WTC11 (cell line): ENCODE measurements around the gene NDUFS7. TPM values are rescaled to one million over a fixed set of nuclear protein-coding genes. Genes with fewer than 3 reads are reported as not detected.

Experiments used
- ATF1 ChIP-seq: sonication (generic); formaldehyde crosslinking; IDR thresholded peaks from 2 replicates; pipeline ENCODE4 v1.8.1; 2023; ENCODE audit warnings: mild to moderate bottlenecking, moderate library complexity, missing genetic modification reagents
- ATF3 ChIP-seq: sonication (generic); formaldehyde crosslinking; conservative IDR thresholded peaks from 2 replicates; pipeline ENCODE4 v1.8.1; 2022; ENCODE audit warnings: mild to moderate bottlenecking, missing genetic modification reagents
- E2F5 ChIP-seq: sonication (generic); formaldehyde crosslinking; IDR thresholded peaks from 2 replicates; pipeline ENCODE4 v1.8.1; 2022; ENCODE audit warnings: mild to moderate bottlenecking, moderate library complexity, missing genetic modification reagents
- GRHL2 ChIP-seq: fragments of 250-450 bp; sonication (Bioruptor Pico); IDR thresholded peaks from 2 replicates; pipeline ENCODE4 v1.8.0; 2022; ENCODE audit warnings: mild to moderate bottlenecking, moderate library complexity; ENCODE audit not compliant: insufficient replicate concordance, severe bottlenecking
- JAZF1 ChIP-seq: fragments of 250-450 bp; sonication (Bioruptor Pico); IDR thresholded peaks from 2 replicates; pipeline ENCODE4 v1.9.0; 2021; ENCODE audit warnings: moderate library complexity, mild to moderate bottlenecking, inconsistent platforms
- JUN ChIP-seq: sonication (generic); formaldehyde crosslinking; IDR thresholded peaks from 2 replicates; pipeline ENCODE4 v1.8.0; 2023; ENCODE audit warnings: mild to moderate bottlenecking, missing genetic modification reagents
- KAT7 ChIP-seq: sonication (generic); formaldehyde crosslinking; IDR thresholded peaks from 2 replicates; pipeline ENCODE4 v1.8.1; 2023; ENCODE audit warnings: missing genetic modification reagents, mild to moderate bottlenecking, borderline replicate concordance
- MAX ChIP-seq: sonication (generic); formaldehyde crosslinking; IDR thresholded peaks from 2 replicates; pipeline ENCODE4 v1.8.0; 2022; ENCODE audit warnings: mild to moderate bottlenecking, missing genetic modification reagents
- MXD4 ChIP-seq: fragments of 250-450 bp; sonication (Bioruptor Pico); IDR thresholded peaks from 2 replicates; pipeline ENCODE4 v1.8.0; 2021; ENCODE audit warnings: mild to moderate bottlenecking, moderate library complexity, borderline replicate concordance
- NFATC4 ChIP-seq: fragments of 250-450 bp; sonication (Bioruptor Pico); IDR thresholded peaks from 2 replicates; pipeline ENCODE4 v1.9.0; 2021; ENCODE audit warnings: mild to moderate bottlenecking
- NR2C2 ChIP-seq: sonication (generic); formaldehyde crosslinking; IDR thresholded peaks from 2 replicates; pipeline ENCODE4 v1.8.0; 2022; ENCODE audit warnings: mild to moderate bottlenecking, missing genetic modification reagents
- SOX15 ChIP-seq: fragments of 250-450 bp; sonication (Bioruptor Pico); IDR thresholded peaks from 2 replicates; pipeline ENCODE4 v1.9.0; 2021; ENCODE audit warnings: mild to moderate bottlenecking
- SP1 ChIP-seq: sonication (generic); formaldehyde crosslinking; conservative IDR thresholded peaks from 2 replicates; pipeline ENCODE4 v1.8.1; 2022; ENCODE audit warnings: missing genetic modification reagents
- TCF7 ChIP-seq: sonication (generic); formaldehyde crosslinking; IDR thresholded peaks from 2 replicates; pipeline ENCODE4 v1.8.0; 2022; ENCODE audit warnings: mild to moderate bottlenecking, low read depth, missing genetic modification reagents, moderate library complexity
- TP53 ChIP-seq: sonication (generic); formaldehyde crosslinking; IDR thresholded peaks from 2 replicates; pipeline ENCODE4 v1.8.1; 2023; ENCODE audit warnings: mild to moderate bottlenecking, missing genetic modification reagents
- ZBTB21 ChIP-seq: sonication (generic); formaldehyde crosslinking; IDR thresholded peaks from 2 replicates; pipeline ENCODE4 v1.8.1; 2023; ENCODE audit warnings: mild to moderate bottlenecking, missing genetic modification reagents, borderline replicate concordance
- ZNF396 ChIP-seq: fragments of 250-450 bp; sonication (Bioruptor Pico); IDR thresholded peaks from 2 replicates; pipeline ENCODE4 v1.8.0; 2021; ENCODE audit warnings: mild to moderate bottlenecking, moderate library complexity, borderline replicate concordance
- ZNF423 ChIP-seq: fragments of 250-450 bp; sonication (Bioruptor Pico); IDR thresholded peaks from 2 replicates; pipeline ENCODE4 v2.1.2; 2022; ENCODE audit warnings: mild to moderate bottlenecking, moderate library complexity
- ZNF512 ChIP-seq: sonication (generic); formaldehyde crosslinking; IDR thresholded peaks from 2 replicates; pipeline ENCODE4 v1.8.1; 2022; ENCODE audit warnings: missing genetic modification reagents, borderline replicate concordance
- ZNF671 ChIP-seq: fragments of 250-450 bp; sonication (Bioruptor Pico); IDR thresholded peaks from 2 replicates; pipeline ENCODE4 v1.8.0; 2021; ENCODE audit warnings: mild to moderate bottlenecking
- ZSCAN18 ChIP-seq: fragments of 250-450 bp; sonication (Bioruptor Pico); IDR thresholded peaks from 2 replicates; pipeline ENCODE4 v2.1.2; 2022; ENCODE audit warnings: mild to moderate bottlenecking, moderate library complexity
- total RNA-seq: library from RNA; stranded (reverse); gene quantifications from 3 replicates; pipeline ENCODE4 v1.2.3, GENCODE V29; 2021
- TF ChIP-seq, protein P1 (sequence below): fragments of 250-450 bp; sonication (Bioruptor Pico); IDR thresholded peaks from 2 replicates; pipeline ENCODE4 v1.9.0; 2021; ENCODE audit warnings: mild to moderate bottlenecking, borderline replicate concordance
- TF ChIP-seq, protein P2 (sequence below): sonication (generic); formaldehyde crosslinking; IDR thresholded peaks from 2 replicates; pipeline ENCODE4 v1.8.1; 2023; ENCODE audit warnings: mild to moderate bottlenecking, missing genetic modification reagents, moderate library complexity
- TF ChIP-seq, protein P3 (sequence below): sonication (generic); formaldehyde crosslinking; IDR thresholded peaks from 2 replicates; pipeline ENCODE4 v1.8.0; 2022; ENCODE audit warnings: mild to moderate bottlenecking, missing genetic modification reagents
- TF ChIP-seq, protein P4 (sequence below): sonication (generic); formaldehyde crosslinking; IDR thresholded peaks from 2 replicates; pipeline ENCODE4 v1.8.1; 2023; ENCODE audit warnings: mild to moderate bottlenecking, moderate library complexity, missing genetic modification reagents

The NDUFS7 gene
- total RNA-seq, 1 experiment from 2014 or later = 136 TPM

GRCh38 chr19:1438035-1438932 is 54.6 kb downstream of the NDUFS7 start, which contains the start of gene RPS15 (continued):
- TF ChIP-seq, protein P1, sequence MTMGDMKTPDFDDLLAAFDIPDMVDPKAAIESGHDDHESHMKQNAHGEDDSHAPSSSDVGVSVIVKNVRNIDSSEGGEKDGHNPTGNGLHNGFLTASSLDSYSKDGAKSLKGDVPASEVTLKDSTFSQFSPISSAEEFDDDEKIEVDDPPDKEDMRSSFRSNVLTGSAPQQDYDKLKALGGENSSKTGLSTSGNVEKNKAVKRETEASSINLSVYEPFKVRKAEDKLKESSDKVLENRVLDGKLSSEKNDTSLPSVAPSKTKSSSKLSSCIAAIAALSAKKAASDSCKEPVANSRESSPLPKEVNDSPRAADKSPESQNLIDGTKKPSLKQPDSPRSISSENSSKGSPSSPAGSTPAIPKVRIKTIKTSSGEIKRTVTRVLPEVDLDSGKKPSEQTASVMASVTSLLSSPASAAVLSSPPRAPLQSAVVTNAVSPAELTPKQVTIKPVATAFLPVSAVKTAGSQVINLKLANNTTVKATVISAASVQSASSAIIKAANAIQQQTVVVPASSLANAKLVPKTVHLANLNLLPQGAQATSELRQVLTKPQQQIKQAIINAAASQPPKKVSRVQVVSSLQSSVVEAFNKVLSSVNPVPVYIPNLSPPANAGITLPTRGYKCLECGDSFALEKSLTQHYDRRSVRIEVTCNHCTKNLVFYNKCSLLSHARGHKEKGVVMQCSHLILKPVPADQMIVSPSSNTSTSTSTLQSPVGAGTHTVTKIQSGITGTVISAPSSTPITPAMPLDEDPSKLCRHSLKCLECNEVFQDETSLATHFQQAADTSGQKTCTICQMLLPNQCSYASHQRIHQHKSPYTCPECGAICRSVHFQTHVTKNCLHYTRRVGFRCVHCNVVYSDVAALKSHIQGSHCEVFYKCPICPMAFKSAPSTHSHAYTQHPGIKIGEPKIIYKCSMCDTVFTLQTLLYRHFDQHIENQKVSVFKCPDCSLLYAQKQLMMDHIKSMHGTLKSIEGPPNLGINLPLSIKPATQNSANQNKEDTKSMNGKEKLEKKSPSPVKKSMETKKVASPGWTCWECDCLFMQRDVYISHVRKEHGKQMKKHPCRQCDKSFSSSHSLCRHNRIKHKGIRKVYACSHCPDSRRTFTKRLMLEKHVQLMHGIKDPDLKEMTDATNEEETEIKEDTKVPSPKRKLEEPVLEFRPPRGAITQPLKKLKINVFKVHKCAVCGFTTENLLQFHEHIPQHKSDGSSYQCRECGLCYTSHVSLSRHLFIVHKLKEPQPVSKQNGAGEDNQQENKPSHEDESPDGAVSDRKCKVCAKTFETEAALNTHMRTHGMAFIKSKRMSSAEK (CRISPR knock-in tag) = no peak
- TF ChIP-seq MAX (CRISPR knock-in tag) = peak; percentile 94
- TF ChIP-seq, protein P2, sequence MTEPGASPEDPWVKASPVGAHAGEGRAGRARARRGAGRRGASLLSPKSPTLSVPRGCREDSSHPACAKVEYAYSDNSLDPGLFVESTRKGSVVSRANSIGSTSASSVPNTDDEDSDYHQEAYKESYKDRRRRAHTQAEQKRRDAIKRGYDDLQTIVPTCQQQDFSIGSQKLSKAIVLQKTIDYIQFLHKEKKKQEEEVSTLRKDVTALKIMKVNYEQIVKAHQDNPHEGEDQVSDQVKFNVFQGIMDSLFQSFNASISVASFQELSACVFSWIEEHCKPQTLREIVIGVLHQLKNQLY = no peak
- TF ChIP-seq ZNF396 (CRISPR knock-in tag) = no peak
- TF ChIP-seq ATF1 = no peak
- peak; percentile 90 for TF ChIP-seq ZBTB21
- TF ChIP-seq TCF7 = no peak
- no peak for TF ChIP-seq MXD4 (CRISPR knock-in tag)
- no peak for TF ChIP-seq ATF3 (CRISPR knock-in tag)
- TF ChIP-seq E2F5 (CRISPR knock-in tag) = peak; percentile 72
- TF ChIP-seq NR2C2 (CRISPR knock-in tag) = no peak
- peak; percentile 97 for TF ChIP-seq SP1
- no peak for TF ChIP-seq ZSCAN18
- TF ChIP-seq JUN (CRISPR knock-in tag) = no peak
- TF ChIP-seq, protein P3, sequence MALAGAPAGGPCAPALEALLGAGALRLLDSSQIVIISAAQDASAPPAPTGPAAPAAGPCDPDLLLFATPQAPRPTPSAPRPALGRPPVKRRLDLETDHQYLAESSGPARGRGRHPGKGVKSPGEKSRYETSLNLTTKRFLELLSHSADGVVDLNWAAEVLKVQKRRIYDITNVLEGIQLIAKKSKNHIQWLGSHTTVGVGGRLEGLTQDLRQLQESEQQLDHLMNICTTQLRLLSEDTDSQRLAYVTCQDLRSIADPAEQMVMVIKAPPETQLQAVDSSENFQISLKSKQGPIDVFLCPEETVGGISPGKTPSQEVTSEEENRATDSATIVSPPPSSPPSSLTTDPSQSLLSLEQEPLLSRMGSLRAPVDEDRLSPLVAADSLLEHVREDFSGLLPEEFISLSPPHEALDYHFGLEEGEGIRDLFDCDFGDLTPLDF (CRISPR knock-in tag) = no peak
- TF ChIP-seq GRHL2 (CRISPR knock-in tag) = no peak
- TF ChIP-seq JAZF1 (CRISPR knock-in tag) = no peak
- TF ChIP-seq NFATC4 (CRISPR knock-in tag) = peak; percentile 51; the same call in 1 of the 2 replicates
- no peak for TF ChIP-seq ZNF512 (CRISPR knock-in tag)
- TF ChIP-seq, protein P4, sequence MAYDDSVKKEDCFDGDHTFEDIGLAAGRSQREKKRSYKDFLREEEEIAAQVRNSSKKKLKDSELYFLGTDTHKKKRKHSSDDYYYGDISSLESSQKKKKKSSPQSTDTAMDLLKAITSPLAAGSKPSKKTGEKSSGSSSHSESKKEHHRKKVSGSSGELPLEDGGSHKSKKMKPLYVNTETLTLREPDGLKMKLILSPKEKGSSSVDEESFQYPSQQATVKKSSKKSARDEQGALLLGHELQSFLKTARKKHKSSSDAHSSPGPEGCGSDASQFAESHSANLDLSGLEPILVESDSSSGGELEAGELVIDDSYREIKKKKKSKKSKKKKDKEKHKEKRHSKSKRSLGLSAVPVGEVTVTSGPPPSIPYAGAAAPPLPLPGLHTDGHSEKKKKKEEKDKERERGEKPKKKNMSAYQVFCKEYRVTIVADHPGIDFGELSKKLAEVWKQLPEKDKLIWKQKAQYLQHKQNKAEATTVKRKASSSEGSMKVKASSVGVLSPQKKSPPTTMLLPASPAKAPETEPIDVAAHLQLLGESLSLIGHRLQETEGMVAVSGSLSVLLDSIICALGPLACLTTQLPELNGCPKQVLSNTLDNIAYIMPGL (CRISPR knock-in tag) = peak; percentile 98
- TF ChIP-seq SOX15 (CRISPR knock-in tag) = no peak
- no peak for TF ChIP-seq ZNF671 (CRISPR knock-in tag)
- TF ChIP-seq ZNF423 (CRISPR knock-in tag) = no peak
- TF ChIP-seq TP53 (CRISPR knock-in tag) = peak; percentile 94
- peak; percentile 69; the same call in 1 of the 2 replicates for TF ChIP-seq KAT7 (CRISPR knock-in tag)
